OCI-LY1 (cell line): ENCODE results near the gene CACNA1C.

Experiments used
- H2AFZ ChIP-seq: fragments of 200-600 bp; sonication (generic), shearing (Covaris generic); 2 replicates; pipeline ENCODE4 v1.6.0; 2014; ENCODE audit warnings: antibody characterized with exemption, mild to moderate bottlenecking, low read length
- H3F3A ChIP-seq: fragments of 200-600 bp; sonication (generic), shearing (Covaris generic); 2 replicates; pipeline ENCODE4 v1.6.0; 2014; ENCODE audit warnings: mild to moderate bottlenecking, antibody characterized with exemption, low read length, moderate library complexity; ENCODE audit not compliant: insufficient read depth
- H3K27ac ChIP-seq: fragments of 200-600 bp; sonication (generic); 2 replicates; pipeline ENCODE4 v1.5.1; 2014; ENCODE audit warnings: low read length, mixed run types, mild to moderate bottlenecking, low read depth; ENCODE audit not compliant: poor library complexity, severe bottlenecking
- H3K27me3 ChIP-seq: fragments of 200-600 bp; sonication (generic); 2 replicates; pipeline ENCODE4 v1.6.0; 2014; ENCODE audit warnings: antibody characterized with exemption, mild to moderate bottlenecking, low read length, moderate library complexity; ENCODE audit not compliant: insufficient read depth
- H3K36me3 ChIP-seq: fragments of 200-600 bp; sonication (generic); 2 replicates; pipeline ENCODE4 v1.6.1; 2014; ENCODE audit warnings: mild to moderate bottlenecking, antibody characterized with exemption, low read length, moderate library complexity, mixed read lengths; ENCODE audit not compliant: insufficient read depth
- H3K4me1 ChIP-seq: fragments of 200-600 bp; sonication (generic); 2 replicates; pipeline ENCODE4 v1.5.1; 2014; ENCODE audit warnings: mild to moderate bottlenecking, low read length, moderate library complexity; ENCODE audit not compliant: insufficient read depth, severe bottlenecking
- H3K4me2 ChIP-seq: fragments of 200-600 bp; sonication (generic), shearing (Covaris generic); 2 replicates; pipeline ENCODE4 v1.6.1; 2014; ENCODE audit warnings: low read length
- H3K4me3 ChIP-seq: fragments of 200-600 bp; sonication (generic); 2 replicates; pipeline ENCODE4 v1.5.1; 2014; ENCODE audit warnings: low read length, low read depth, mild to moderate bottlenecking, mixed read lengths; ENCODE audit not compliant: poor library complexity, severe bottlenecking
- H3K79me2 ChIP-seq: fragments of 200-600 bp; shearing (Covaris generic); 2 replicates; pipeline ENCODE4 v1.6.1; 2016; ENCODE audit warnings: mixed run types, low read length, mixed read lengths; ENCODE audit not compliant: insufficient read depth
- H3K9ac ChIP-seq: fragments of 200-600 bp; sonication (generic), shearing (Covaris generic); 2 replicates; pipeline ENCODE4 v1.6.1; 2014; ENCODE audit warnings: mild to moderate bottlenecking, low read length, mixed read lengths
- H3K9me2 ChIP-seq: fragments of 200-600 bp; sonication (generic), shearing (Covaris generic); 2 replicates; pipeline ENCODE4 v1.6.1; 2014; ENCODE audit warnings: low read depth, mild to moderate bottlenecking, low read length, mixed read lengths
- H3K9me3 ChIP-seq: fragments of 200-600 bp; shearing (Covaris generic); 2 replicates; pipeline ENCODE4 v1.6.1; 2014; ENCODE audit warnings: low read length, mixed read lengths
- H4K20me1 ChIP-seq: fragments of 200-600 bp; sonication (generic), shearing (Covaris generic); 2 replicates; pipeline ENCODE4 v1.6.0; 2016; ENCODE audit warnings: mild to moderate bottlenecking, low read length; ENCODE audit not compliant: insufficient read depth
- EZH2 ChIP-seq: fragments of 200-600 bp; sonication (generic), shearing (Covaris generic); IDR thresholded peaks from 2 replicates; pipeline ENCODE4 v1.8.0; 2017; ENCODE audit warnings: borderline replicate concordance, mixed run types, mild to moderate bottlenecking, antibody characterized with exemption, low read length, moderate library complexity, mixed read lengths
- TF ChIP-seq, protein P1 (sequence below): fragments of 200-600 bp; sonication (generic), shearing (Covaris generic); IDR thresholded peaks from 2 replicates; pipeline ENCODE4 v1.5.1; 2017; ENCODE audit warnings: mild to moderate bottlenecking, antibody characterized with exemption, low read length, moderate library complexity, mixed read lengths

CACNA1C gene

GRCh38 chr12:2557597-2557996 lies 504.8 kb downstream of the CACNA1C start:
- Histone ChIP-seq H3F3A (no peaks in the 10 kb centered on the region), H3K9me2 (no peaks in the 10 kb centered on the region), H3K4me3 (no peak overlapping the region), H3K9ac (no peak overlapping the region), H3K79me2 (no peaks in the 10 kb centered on the region), H3K27ac (no peak overlapping the region), H3K9me3 (no peaks in the 10 kb centered on the region), H3K36me3 (no peaks in the 10 kb centered on the region), H3K4me2 (no peak overlapping the region), H3K4me1 (no peaks in the 10 kb centered on the region), H4K20me1 (no peaks in the 10 kb centered on the region), H3K27me3 (peaks cover 4% of the 10 kb centered on the region; the same call in 1 of the 2 replicates), H2AFZ (no peak overlapping the region)
- TF ChIP-seq, protein P1, sequence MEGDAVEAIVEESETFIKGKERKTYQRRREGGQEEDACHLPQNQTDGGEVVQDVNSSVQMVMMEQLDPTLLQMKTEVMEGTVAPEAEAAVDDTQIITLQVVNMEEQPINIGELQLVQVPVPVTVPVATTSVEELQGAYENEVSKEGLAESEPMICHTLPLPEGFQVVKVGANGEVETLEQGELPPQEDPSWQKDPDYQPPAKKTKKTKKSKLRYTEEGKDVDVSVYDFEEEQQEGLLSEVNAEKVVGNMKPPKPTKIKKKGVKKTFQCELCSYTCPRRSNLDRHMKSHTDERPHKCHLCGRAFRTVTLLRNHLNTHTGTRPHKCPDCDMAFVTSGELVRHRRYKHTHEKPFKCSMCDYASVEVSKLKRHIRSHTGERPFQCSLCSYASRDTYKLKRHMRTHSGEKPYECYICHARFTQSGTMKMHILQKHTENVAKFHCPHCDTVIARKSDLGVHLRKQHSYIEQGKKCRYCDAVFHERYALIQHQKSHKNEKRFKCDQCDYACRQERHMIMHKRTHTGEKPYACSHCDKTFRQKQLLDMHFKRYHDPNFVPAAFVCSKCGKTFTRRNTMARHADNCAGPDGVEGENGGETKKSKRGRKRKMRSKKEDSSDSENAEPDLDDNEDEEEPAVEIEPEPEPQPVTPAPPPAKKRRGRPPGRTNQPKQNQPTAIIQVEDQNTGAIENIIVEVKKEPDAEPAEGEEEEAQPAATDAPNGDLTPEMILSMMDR = no peak
- no peak for TF ChIP-seq EZH2

- no peak overlapping the region for H3K9ac ChIP-seq
- no peaks in the 10 kb centered on the region for H3K36me3 ChIP-seq
- no peak overlapping the region for H3K4me3 ChIP-seq
- no peak overlapping the region for H3K4me2 ChIP-seq
- H2AFZ ChIP-seq = no peak overlapping the region
- no peaks in the 10 kb centered on the region for H3F3A ChIP-seq
- no peaks in the 10 kb centered on the region for H3K9me3 ChIP-seq
- no peaks in the 10 kb centered on the region for H3K79me2 ChIP-seq
- H3K9me2 ChIP-seq = no peaks in the 10 kb centered on the region
- H3K27ac ChIP-seq = no peak overlapping the region
- TF ChIP-seq, protein P1 = no peak
- TF ChIP-seq EZH2 = no peak
- H3K4me1 ChIP-seq = no peaks in the 10 kb centered on the region
- H4K20me1 ChIP-seq = no peaks in the 10 kb centered on the region
- H3K27me3 ChIP-seq = peaks cover 2% of the 10 kb centered on the region; the same call in 1 of the 2 replicates
Measured at GRCh38 chr12:2559931-2560330, 507.1 kb downstream of the CACNA1C start.

GRCh38 chr12:2560356-2560755 lies 507.6 kb downstream of the CACNA1C start:
- TF ChIP-seq EZH2 = no peak
- TF ChIP-seq, protein P1 = no peak
- Histone ChIP-seq H3K9me2 (no peaks in the 10 kb centered on the region), H3K4me1 (no peaks in the 10 kb centered on the region), H2AFZ (no peak overlapping the region), H3K79me2 (no peaks in the 10 kb centered on the region), H3K27me3 (no peaks in the 10 kb centered on the region), H3K9me3 (no peaks in the 10 kb centered on the region), H3K4me2 (no peak overlapping the region), H3K9ac (no peak overlapping the region), H3K36me3 (no peaks in the 10 kb centered on the region), H3K27ac (no peak overlapping the region), H4K20me1 (no peaks in the 10 kb centered on the region), H3F3A (no peaks in the 10 kb centered on the region), H3K4me3 (no peak overlapping the region)
